Suppressor macrophage (primary cell): ENCODE measurements around the gene OR10H5.
"Not testable (repeated sequence)": the region's sequence is repeated elsewhere in the genome, so short reads cannot be mapped to it uniquely, and the experiment has no call there.

Experiments
- DNase-seq, 4 experiments: peaks; one replicate each; pipeline ENCODE4 v3.0.0-alpha.2; 2020 to 2022
- total RNA-seq, 17 experiments: gene quantifications; one replicate each; lab custom pipeline; 2026; ENCODE audit warnings: mixed read lengths in 6 of 17, inconsistent platforms in 3 of 17; lab: John Stamatoyannopoulos, UW

OR10H5 gene
- 0 to 2.8 (median 0) reads per million in 17 experiments for total RNA-seq

- DNase-seq: no peak
Observed at GRCh38 chr19:15787611-15788155, at the start of gene OR10H5. TSS of gene OR10H5 (plus strand) at chr19:15787661. CDS start at chr19:15794049, 6,388 bp downstream.

- DNase-seq: no peak
Observed at GRCh38 chr19:15737722-15738121, 49.7 kb upstream of the OR10H5 start, which contains the start of gene OR10H3. TSS of gene OR10H3 (plus strand) at chr19:15737985. CDS start at chr19:15741393, 3,408 bp downstream.

DNA sequence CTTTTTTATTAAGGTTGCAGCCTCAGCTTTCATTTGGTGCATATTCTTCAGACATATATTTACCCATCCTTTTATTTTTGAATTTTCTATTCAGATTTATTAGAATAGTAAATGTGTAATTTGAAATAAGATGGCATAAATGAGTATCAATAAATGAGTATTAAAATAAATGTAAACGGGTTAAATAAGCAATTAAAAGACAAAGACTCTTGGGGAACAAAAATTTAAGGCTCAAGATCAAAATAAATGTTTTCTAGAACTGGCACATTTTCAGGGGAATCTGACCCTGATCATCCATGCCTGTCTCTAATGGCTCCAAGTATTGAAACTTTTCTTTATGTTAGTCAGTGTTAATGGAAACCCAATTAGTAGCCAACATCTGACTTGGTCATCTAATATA is 46.7 kb upstream of the OR10H5 start:
- DNase-seq: no peak

DNA sequence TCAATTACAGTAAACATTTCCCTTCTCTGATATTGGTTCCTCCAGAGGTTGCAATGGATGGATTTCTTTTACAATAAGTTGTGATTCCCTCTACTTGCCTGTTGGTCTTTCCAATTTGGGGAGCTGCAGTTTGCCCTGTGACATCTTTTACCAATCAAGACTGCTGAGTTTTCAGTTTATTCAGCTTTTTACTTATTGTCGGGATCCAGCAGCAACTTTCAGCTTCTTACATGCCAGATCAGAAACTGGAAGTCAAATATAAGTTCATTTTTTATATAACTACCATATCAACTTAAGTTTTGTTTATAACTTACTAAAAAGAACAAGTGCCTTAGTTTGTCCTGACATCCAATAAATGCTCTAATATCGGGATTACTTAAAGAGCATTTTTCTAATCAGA is 39.2 kb upstream of the OR10H5 start:
- DNase-seq: no peak

- DNase-seq: no peak
Observed at GRCh38 chr19:15758379-15758778, 29.1 kb upstream of the OR10H5 start.

GRCh38 chr19:15759962-15760565 is 27.4 kb upstream of the OR10H5 start:
- peak in 3 of 4 experiments; percentile 9 to 39 (median 30) for DNase-seq

DNA sequence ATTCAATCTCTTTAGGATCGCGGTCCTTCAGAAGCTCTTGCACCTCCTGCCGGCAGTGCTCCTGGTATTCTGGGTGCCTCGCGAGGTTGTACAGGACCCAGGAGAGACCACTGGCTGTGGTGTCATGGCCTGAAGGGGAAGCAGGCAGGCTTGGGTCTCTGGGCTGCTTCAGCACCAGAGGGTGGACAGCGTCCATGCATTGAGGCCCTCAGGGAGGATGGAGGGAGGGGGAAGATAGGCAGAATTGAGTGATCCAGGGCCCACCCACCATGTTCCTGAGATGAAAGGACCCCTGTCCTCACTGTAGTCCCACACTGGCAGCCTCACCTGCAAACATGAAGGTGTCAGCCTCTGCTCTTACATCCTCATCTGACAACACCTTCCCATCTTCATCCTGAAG is 17.9 kb upstream of the OR10H5 start:
- peak in 2 of 4 experiments; percentile 20 to 29 for DNase-seq

GRCh38 chr19:15774159-15774558 is 13.3 kb upstream of the OR10H5 start:
- DNase-seq: not testable (repeated sequence)

DNA sequence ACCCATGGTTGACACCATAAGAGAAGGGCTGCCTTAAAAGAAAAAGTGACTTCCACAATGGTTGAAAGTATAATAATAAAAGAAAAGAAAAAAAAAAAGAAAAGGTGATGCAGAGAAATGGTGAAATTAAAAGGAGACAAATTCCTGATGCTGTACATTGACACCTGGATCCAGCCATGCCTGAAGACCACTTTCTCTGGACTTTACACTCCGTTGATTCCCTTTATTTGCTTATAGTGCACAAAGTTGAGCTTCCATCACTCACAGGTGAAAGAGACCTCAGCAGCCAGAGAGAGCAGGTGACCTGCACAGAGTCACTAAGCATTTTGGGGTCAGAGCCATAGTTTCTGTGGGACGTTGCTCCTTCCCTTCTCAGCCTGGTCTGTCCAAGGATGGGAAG is 12.2 kb upstream of the OR10H5 start:
- no peak for DNase-seq

DNA sequence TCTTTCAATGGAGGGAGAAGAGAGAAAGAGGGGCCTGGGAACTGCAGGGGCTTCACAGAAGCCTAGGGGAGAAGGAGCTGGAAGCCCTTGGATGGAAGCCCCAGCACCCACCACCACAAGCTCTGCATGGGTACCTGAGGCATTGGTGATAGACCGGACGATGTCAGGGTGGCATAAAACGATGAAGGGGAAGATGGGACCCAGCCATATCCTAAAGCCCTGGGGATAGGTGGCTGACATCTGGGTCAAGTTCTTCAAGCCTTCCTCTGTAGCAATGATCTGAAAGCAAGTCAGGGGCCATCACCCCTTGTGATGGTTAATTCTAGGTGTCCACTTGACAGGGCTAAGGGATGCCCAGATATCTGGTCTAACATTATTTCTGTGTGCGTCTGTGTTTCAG is 11.2 kb upstream of the OR10H5 start:
- DNase-seq: no peak

- peak; percentile 16 to 52 (median 42) for DNase-seq
Observed at GRCh38 chr19:15776991-15777970, 10.2 kb upstream of the OR10H5 start.

GRCh38 chr19:15779756-15780476 is 7.5 kb upstream of the OR10H5 start:
- DNase-seq: no peak

GRCh38 chr19:15780610-15781418 is 6.6 kb upstream of the OR10H5 start:
- no peak for DNase-seq

DNA sequence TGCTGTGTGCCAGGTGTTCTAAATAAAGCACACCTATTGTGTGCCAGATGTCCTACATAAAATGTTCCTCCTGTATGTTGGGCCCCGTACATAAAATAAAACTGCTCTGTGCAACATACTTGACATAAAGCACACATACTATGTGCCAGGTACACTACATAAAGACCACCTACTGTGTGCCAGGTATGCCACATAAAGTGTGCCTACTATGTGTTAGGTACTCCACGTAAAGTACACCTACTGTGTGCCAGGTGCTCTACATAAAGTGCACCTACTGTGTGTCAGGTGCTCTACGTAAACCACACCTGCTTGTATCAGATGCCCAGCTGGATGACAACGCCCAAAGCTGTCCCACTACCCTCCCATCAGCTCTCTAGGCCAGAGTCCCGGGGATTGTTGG is 5.8 kb upstream of the OR10H5 start:
- no peak for DNase-seq

GRCh38 chr19:15782211-15782610 is 5.2 kb upstream of the OR10H5 start:
- no peak for DNase-seq

DNA sequence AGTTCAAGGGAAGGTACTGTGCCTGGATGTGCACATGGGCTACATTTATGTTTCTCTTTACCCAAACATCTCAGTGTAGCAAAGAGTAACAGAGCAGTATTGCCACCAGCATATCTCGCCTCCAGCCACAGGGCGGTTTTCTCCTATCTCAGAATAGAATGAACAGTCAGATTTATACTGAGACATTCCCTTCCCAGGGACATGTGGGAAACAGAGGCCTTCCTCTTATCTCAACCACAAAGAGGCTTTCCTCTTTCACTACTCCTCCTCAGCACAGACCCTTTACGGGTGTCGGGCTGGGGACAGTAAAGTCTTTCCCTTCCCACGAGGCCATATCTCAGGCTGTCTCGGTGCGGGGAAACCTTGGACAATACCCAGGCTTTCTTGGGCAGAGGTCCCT is 4.6 kb upstream of the OR10H5 start:
- peak in 1 of 4 experiments; percentile 24 for DNase-seq

DNA sequence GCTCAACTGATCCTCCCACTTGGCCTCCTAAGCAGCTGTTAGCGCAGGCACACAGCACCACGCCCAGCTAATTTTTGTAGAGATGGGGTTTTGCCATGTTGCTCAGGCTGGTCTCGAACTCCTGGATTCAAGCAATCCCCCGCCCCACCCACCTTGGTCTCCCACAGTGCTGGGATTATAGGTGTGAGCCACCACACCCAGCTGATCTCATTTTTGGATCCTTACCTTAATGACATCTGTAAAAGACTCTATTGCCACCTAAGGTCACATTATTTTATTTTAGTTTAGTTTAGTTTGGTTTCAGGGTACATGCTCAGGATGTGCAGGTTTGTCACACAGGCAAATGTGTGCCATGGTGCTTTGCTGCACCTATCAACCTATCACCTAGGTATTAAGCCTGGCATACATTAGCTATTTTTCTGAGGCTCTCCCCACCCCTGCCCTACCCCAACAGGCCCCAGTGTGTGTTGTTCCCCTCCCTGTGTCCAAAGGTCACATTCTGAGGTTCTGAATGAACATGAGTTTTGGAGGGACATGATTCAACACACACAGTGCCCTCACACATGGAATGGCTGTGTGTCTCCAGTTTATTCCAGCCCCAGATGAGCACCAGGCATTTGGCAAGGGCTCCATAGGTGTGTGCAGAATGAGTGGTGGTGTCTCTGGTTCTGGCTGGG is 1.3 kb downstream of the OR10H5 start:
- no peak for DNase-seq

GRCh38 chr19:15790096-15790495 is 2.6 kb downstream of the OR10H5 start:
- no peak for DNase-seq

DNA sequence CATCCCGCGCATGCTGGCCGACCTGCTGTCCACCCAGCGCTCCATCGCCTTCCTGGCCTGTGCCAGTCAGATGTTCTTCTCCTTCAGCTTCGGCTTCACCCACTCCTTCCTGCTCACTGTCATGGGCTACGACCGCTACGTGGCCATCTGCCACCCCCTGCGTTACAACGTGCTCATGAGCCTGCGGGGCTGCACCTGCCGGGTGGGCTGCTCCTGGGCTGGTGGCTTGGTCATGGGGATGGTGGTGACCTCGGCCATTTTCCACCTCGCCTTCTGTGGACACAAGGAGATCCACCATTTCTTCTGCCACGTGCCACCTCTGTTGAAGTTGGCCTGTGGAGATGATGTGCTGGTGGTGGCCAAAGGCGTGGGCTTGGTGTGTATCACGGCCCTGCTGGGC is 6.8 kb downstream of the OR10H5 start:
- not testable (repeated sequence) for DNase-seq

DNA sequence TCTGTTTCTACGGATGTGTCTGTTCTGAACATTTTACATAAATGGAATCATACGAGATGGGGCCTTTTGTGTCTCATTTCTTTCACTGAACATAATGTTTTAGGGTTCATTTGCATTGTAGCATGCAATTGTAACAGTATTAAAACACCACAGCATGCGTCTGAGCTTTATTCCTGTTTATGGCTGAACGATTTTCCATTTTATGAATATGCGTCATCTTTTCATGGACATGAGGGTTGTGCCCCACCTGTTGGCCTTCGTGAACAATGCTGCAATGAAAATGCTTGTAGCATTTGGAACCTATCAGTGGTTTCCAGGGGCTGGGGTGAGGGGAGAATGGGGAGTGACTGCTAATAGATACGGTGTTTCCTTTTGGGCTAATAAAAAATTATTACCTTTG is 22.9 kb downstream of the OR10H5 start:
- DNase-seq: peak in 2 of 4 experiments; percentile 3 to 6

DNA sequence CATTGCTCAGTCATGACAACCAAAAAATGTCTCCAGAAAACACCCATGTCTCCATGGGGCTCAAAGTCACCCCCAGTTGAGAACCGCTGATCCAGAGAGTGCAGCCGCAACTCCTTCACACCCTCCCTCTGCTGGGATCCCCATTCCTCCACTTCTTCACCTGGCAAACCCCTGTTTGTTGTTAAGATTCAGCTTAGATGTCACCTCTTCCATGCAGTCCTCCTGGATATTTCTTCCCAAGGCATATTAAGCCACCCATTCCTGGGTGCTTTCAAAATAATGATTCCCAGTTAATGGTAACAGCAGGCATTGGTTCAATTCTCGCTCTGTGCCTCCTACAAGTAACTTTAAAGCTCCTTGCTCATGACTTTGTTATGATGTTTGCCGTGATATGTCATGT is 24.0 kb downstream of the OR10H5 start:
- DNase-seq: no peak
